ENCODE data around the gene TRPM3. TPM values are rescaled to one million over a fixed set of nuclear protein-coding genes. Genes with fewer than 3 reads are reported as not detected.

The TRPM3 gene
- total and polyA plus RNA-seq, 2 of the 13 experiments (the other 11 are each of a cell fraction or from before 2014, with no cell fraction given): not detected

- TF ChIP-seq RARA (CRISPR knock-in tag; IDR thresholded peaks at IDR 0.05) (peak; percentile 48), TFE3 (CRISPR knock-in tag; IDR thresholded peaks at IDR 0.05) (no peak), MAFG (CRISPR knock-in tag; IDR thresholded peaks at IDR 0.05) (no peak), ZNF34 (CRISPR knock-in tag; IDR thresholded peaks at IDR 0.05; ENCODE audit: borderline replicate concordance) (no peak), ZNF180 (CRISPR knock-in tag; IDR thresholded peaks at IDR 0.05; ENCODE audit: borderline replicate concordance, low read depth) (no peak), KAT8 (CRISPR knock-in tag; IDR thresholded peaks at IDR 0.05) (no peak), FOXO4 (CRISPR knock-in tag; conservative IDR thresholded peaks at IDR 0.05) (no peak), ZNF350 (CRISPR knock-in tag; IDR thresholded peaks at IDR 0.05; ENCODE audit: borderline replicate concordance, low read depth) (peak; percentile 61; the same call in 1 of the 2 replicates), CCDC6 (CRISPR knock-in tag; IDR thresholded peaks at IDR 0.05) (no peak), SALL1 (CRISPR knock-in tag; IDR thresholded peaks at IDR 0.05) (peak; percentile 95), REL (CRISPR knock-in tag; conservative IDR thresholded peaks at IDR 0.05) (no peak), EED (CRISPR knock-in tag; IDR thresholded peaks at IDR 0.05) (no peak), SP2 (CRISPR knock-in tag; IDR thresholded peaks at IDR 0.05) (no peak), NKX3-1 (CRISPR knock-in tag; IDR thresholded peaks at IDR 0.05) (no peak), ZNF687 (CRISPR knock-in tag; IDR thresholded peaks at IDR 0.05) (no peak), ZNF17 (CRISPR knock-in tag; IDR thresholded peaks at IDR 0.05) (no peak), ZNF773 (CRISPR knock-in tag; IDR thresholded peaks at IDR 0.05; ENCODE audit: borderline replicate concordance) (no peak), ATF7 (IDR thresholded peaks at IDR 0.05) (peak; percentile 57; the same call in 1 of the 2 replicates), ATF7 (CRISPR knock-in tag; IDR thresholded peaks at IDR 0.05) (no peak; the same call in 1 of the 2 replicates)
Observed at GRCh38 chr9:71096421-71097108, 24.9 kb downstream of the TRPM3 start (continued).

Data from HepG2 (cell line).